Prostate gland (tissue), 2 donors: ENCODE measurements around the gene WASF3. TPM values are rescaled to one million over a fixed set of nuclear protein-coding genes. Genes with fewer than 3 reads are reported as not detected.

Source experiments
- DNase-seq: peaks from one replicate; pipeline ENCODE4 v3.0.0-alpha.2; 2019; ENCODE audit warnings: low spot score
- H3K27ac ChIP-seq, 2 donors: fragments of 200-600 bp; sonication (generic); 2 replicates each; pipeline ENCODE4 v1.5.1; 2017 to 2019
- H3K27me3 ChIP-seq: fragments of 200-600 bp; sonication (generic); replicated peaks from 2 replicates; pipeline ENCODE4 v1.5.1; 2019; ENCODE audit not compliant: insufficient read depth
- H3K36me3 ChIP-seq, 2 donors: fragments of 200-600 bp; sonication (generic); 1 replicate in 1 of 2; 2 replicates in 1 of 2; pipeline versions ENCODE4 v1.5.1 to v1.8.1; 2017 to 2019
- H3K4me1 ChIP-seq: fragments of 200-600 bp; sonication (generic); replicated peaks from 2 replicates; pipeline ENCODE4 v1.5.1; 2019
- H3K4me3 ChIP-seq, 2 donors: fragments of 200-600 bp; sonication (generic); 2 replicates each; pipeline ENCODE4 v1.5.1; 2017 to 2019
- H3K9me3 ChIP-seq: fragments of 200-600 bp; sonication (generic); 2 replicates; pipeline ENCODE4 v1.5.1; 2017
- CTCF ChIP-seq, 4 experiments: fragments of 200-600 bp in 2 of 4; fragments of 450-650 bp in 2 of 4; sonication (generic) in 2 of 4; IDR thresholded peaks; 1 replicate in 3 of 4; 2 replicates in 1 of 4; pipeline ENCODE4 v1.5.1; 2016 to 2019; ENCODE audit warnings: antibody characterized with exemption in 4 of 4, mild to moderate bottlenecking in 2 of 4, moderate library complexity in 2 of 4
- POLR2A ChIP-seq: fragments of 450-650 bp; IDR thresholded peaks from one replicate; pipeline ENCODE4 v1.6.1; 2016; ENCODE audit warnings: antibody characterized with exemption, mild to moderate bottlenecking
- POLR2AphosphoS5 ChIP-seq: sonication (generic); formaldehyde crosslinking; IDR thresholded peaks from one replicate; pipeline ENCODE4 v1.6.1; 2017; ENCODE audit warnings: antibody characterized with exemption
- WGBS: methylation state at CpG from one replicate; pipeline ENCODE4 v1.1.5; 2018; 5-methylcytosine and 5-hydroxymethylcytosine counted together
- intact Hi-C: fragments of 100-400 bp; cut with DNase I; formaldehyde crosslinking; loops from one replicate; pipeline ENCODE4 v1.14.2; 2022
- total RNA-seq, 2 donors: library from RNA; depleted of rRNA; stranded (reverse); fragments of >200 nt; gene quantifications; one replicate each; pipeline ENCODE4 v1.1.0, GENCODE V29; 2016

The WASF3 gene
- total RNA-seq, 2 donors from 2014 or later, result 10.3 to 23.0 TPM

- DNase-seq, result no peak
- intact Hi-C loops, result no loop called here
Observed at GRCh38 chr13:26534036-26534726, 23.3 kb upstream of the WASF3 start.

GRCh38 chr13:26538363-26539317 lies 18.8 kb upstream of the WASF3 start:
- no peaks in the 10 kb centered on the region for H3K4me1 ChIP-seq
- H3K27ac ChIP-seq, result no peak overlapping the region
- TF ChIP-seq POLR2A, result no peak
- no peak for TF ChIP-seq CTCF (IDR thresholded peaks at IDR 0.05)
- peak; percentile 61 for TF ChIP-seq POLR2AphosphoS5
- WGBS, result 29% methylated on average over 10 of the region's 10 CpGs
- intact Hi-C loops, result no loop called here
- no peaks in the 10 kb centered on the region for H3K9me3 ChIP-seq
- no peak overlapping the region for H3K4me3 ChIP-seq
- no peaks in the 10 kb centered on the region for H3K36me3 ChIP-seq
- H3K27me3 ChIP-seq, result no peaks in the 10 kb centered on the region
- peak; percentile 54 for DNase-seq

More at GRCh38 chr13:26534036-26534726, 23.3 kb upstream of the WASF3 start:
- TF ChIP-seq CTCF (IDR thresholded peaks at IDR 0.05) (no peak), POLR2A (no peak), POLR2AphosphoS5 (no peak)
- Histone ChIP-seq H3K27me3 (no peaks in the 10 kb centered on the region), H3K9me3 (no peaks in the 10 kb centered on the region), H3K4me3 (no peak overlapping the region), H3K27ac (no peak overlapping the region), H3K36me3 (no peaks in the 10 kb centered on the region), H3K4me1 (no peaks in the 10 kb centered on the region)
- 86% methylated on average over 9 of the region's 9 CpGs for WGBS

GRCh38 chr13:26539738-26540292 lies 17.7 kb upstream of the WASF3 start:
- Histone ChIP-seq H3K27ac (no peak overlapping the region), H3K4me3 (no peak overlapping the region), H3K4me1 (no peaks in the 10 kb centered on the region), H3K9me3 (no peaks in the 10 kb centered on the region), H3K36me3 (no peaks in the 10 kb centered on the region), H3K27me3 (no peaks in the 10 kb centered on the region)
- intact Hi-C loops, result no loop called here
- DNase-seq, result no peak
- TF ChIP-seq POLR2AphosphoS5 (no peak), POLR2A (no peak), CTCF (IDR thresholded peaks at IDR 0.05) (no peak)
- WGBS, result 90% methylated on average over 2 of the region's 2 CpGs

- Histone ChIP-seq H3K36me3 (no peaks in the 10 kb centered on the region), H3K9me3 (no peaks in the 10 kb centered on the region), H3K27me3 (no peaks in the 10 kb centered on the region), H3K4me1 (no peaks in the 10 kb centered on the region), H3K4me3 (no peak overlapping the region), H3K27ac (no peak overlapping the region)
- 52% methylated on average over 3 of the region's 3 CpGs for WGBS
- no peak for TF ChIP-seq CTCF (IDR thresholded peaks at IDR 0.05)
- no peak for TF ChIP-seq POLR2AphosphoS5
- no peak for TF ChIP-seq POLR2A
- no peak for DNase-seq
- intact Hi-C loops, result no loop called here
Observed at GRCh38 chr13:26540334-26540733, 17.1 kb upstream of the WASF3 start.
